Measurements from ENCODE around the gene OLFM4. TPM values are rescaled to one million over a fixed set of nuclear protein-coding genes. Genes with fewer than 3 reads are reported as not detected.

Gene OLFM4
- total RNA-seq, 2 experiments from 2014 or later, result not detected

- no peak for TF ChIP-seq CTCF (IDR thresholded peaks at IDR 0.05)
- ATAC-seq (ENCODE audit: poor library complexity) (no peak), DNase-seq (no peak)
- H3K4me3 Mint-ChIP-seq, result no peak overlapping the region
- POLR2A ChIA-PET, result no interaction called here
- no peaks in the 10 kb centered on the region for H3K4me1 Mint-ChIP-seq (ENCODE audit: low read depth)
- H3K9me3 Mint-ChIP-seq, result no peaks in the 10 kb centered on the region
- intact Hi-C loops (cut with DNase I, micrococcal nuclease), result no loop called here
- H3K27me3 ChIP-seq (ENCODE audit: control insufficient read depth in 1 of 2, insufficient read depth in 2 of 2, low read length in 2 of 2), result no peaks in the 10 kb centered on the region
- H3K4me3 ChIP-seq (ENCODE audit: low read length), result no peak overlapping the region
- H3K4me1 ChIP-seq (ENCODE audit: insufficient read depth, low read length), result no peaks in the 10 kb centered on the region
- CTCF ChIA-PET, result no interaction called here
- H3K36me3 Mint-ChIP-seq (ENCODE audit: low read depth), result no peaks in the 10 kb centered on the region
- peaks cover 25% of the 10 kb centered on the region for H3K27me3 Mint-ChIP-seq
- peaks cover 0 to 4% of the 10 kb centered on the region in 2 experiments for H3K9me3 ChIP-seq (ENCODE audit: control insufficient read depth in 1 of 2, insufficient read depth in 1 of 2, low read length in 2 of 2)
- H3K36me3 ChIP-seq (ENCODE audit: insufficient read depth, low read length), result no peaks in the 10 kb centered on the region
- no peak overlapping the region for H3K27ac ChIP-seq (ENCODE audit: low read depth in 1 of 2, low read length in 2 of 2)
- H3K27ac Mint-ChIP-seq, result no peak overlapping the region
Observed at GRCh38 chr13:53001444-53002225, 27.0 kb upstream of the OLFM4 start.

DNA sequence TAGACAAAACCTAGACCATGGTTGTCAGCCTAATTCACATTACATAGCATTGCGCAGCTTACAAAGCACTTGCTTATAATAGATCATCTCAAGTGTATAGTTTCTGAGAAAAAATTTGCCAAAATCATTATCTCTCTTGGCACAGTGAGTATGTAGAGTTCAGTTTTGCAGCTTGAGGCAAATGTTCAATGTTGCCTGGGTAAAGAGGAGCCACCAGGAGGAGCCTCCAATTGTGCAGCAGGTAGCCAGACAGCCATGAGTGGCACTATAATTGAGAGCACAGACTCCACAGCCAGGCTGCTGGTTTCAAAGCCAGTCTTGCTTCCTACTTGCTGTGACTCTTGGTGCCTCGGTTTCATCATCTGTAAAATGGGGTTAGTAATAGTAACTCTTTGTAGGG is 24.0 kb upstream of the OLFM4 start:
- CTCF ChIA-PET, result interaction anchor here (1.3 kb wide), 1 partner anchor 28 kb away, joined by 3 read pairs; no protein-coding TSS in a partner anchor
- no peaks in the 10 kb centered on the region for H3K9me3 Mint-ChIP-seq
- DNase-seq (no peak), ATAC-seq (ENCODE audit: poor library complexity) (no peak)
- POLR2A ChIA-PET, result no interaction called here
- H3K4me1 ChIP-seq (ENCODE audit: insufficient read depth, low read length), result no peaks in the 10 kb centered on the region
- H3K27me3 ChIP-seq (ENCODE audit: control insufficient read depth in 1 of 2, insufficient read depth in 2 of 2, low read length in 2 of 2), result peaks cover 0 to 5% of the 10 kb centered on the region in 2 experiments
- no peaks in the 10 kb centered on the region for H3K36me3 ChIP-seq (ENCODE audit: insufficient read depth, low read length)
- H3K27ac ChIP-seq (ENCODE audit: low read depth in 1 of 2, low read length in 2 of 2), result no peak overlapping the region
- H3K4me3 ChIP-seq (ENCODE audit: low read length), result no peak overlapping the region
- no peak for TF ChIP-seq CTCF (IDR thresholded peaks at IDR 0.05)
- intact Hi-C loops (cut with DNase I, micrococcal nuclease), result no loop called here
- no peak overlapping the region for H3K27ac Mint-ChIP-seq
- peaks cover 0 to 4% of the 10 kb centered on the region in 2 experiments for H3K9me3 ChIP-seq (ENCODE audit: control insufficient read depth in 1 of 2, insufficient read depth in 1 of 2, low read length in 2 of 2)
- H3K36me3 Mint-ChIP-seq (ENCODE audit: low read depth), result no peaks in the 10 kb centered on the region
- H3K27me3 Mint-ChIP-seq, result peaks cover 14% of the 10 kb centered on the region
- no peaks in the 10 kb centered on the region for H3K4me1 Mint-ChIP-seq (ENCODE audit: low read depth)
- H3K4me3 Mint-ChIP-seq, result no peak overlapping the region

- TF ChIP-seq CTCF (IDR thresholded peaks at IDR 0.05), result no peak
- Mint-ChIP-seq H3K27me3 (peaks cover 13% of the 10 kb centered on the region), H3K4me3 (no peak overlapping the region), H3K36me3 (ENCODE audit: low read depth) (no peaks in the 10 kb centered on the region), H3K27ac (no peak overlapping the region), H3K4me1 (ENCODE audit: low read depth) (no peaks in the 10 kb centered on the region), H3K9me3 (no peaks in the 10 kb centered on the region)
- Histone ChIP-seq H3K4me3 (ENCODE audit: low read length) (no peak overlapping the region), H3K27me3 (ENCODE audit: control insufficient read depth in 1 of 2, insufficient read depth in 2 of 2, low read length in 2 of 2) (peaks cover 0 to 5% of the 10 kb centered on the region in 2 experiments), H3K36me3 (ENCODE audit: insufficient read depth, low read length) (no peaks in the 10 kb centered on the region), H3K4me1 (ENCODE audit: insufficient read depth, low read length) (no peaks in the 10 kb centered on the region), H3K9me3 (ENCODE audit: control insufficient read depth in 1 of 2, insufficient read depth in 1 of 2, low read length in 2 of 2) (peaks cover 0 to 2% of the 10 kb centered on the region in 2 experiments), H3K27ac (ENCODE audit: low read depth in 1 of 2, low read length in 2 of 2) (no peak overlapping the region)
- DNase-seq, result no peak
- ChIA-PET CTCF (no interaction called here), POLR2A (no interaction called here)
- ATAC-seq (ENCODE audit: poor library complexity), result no peak
- intact Hi-C loops (cut with DNase I, micrococcal nuclease), result no loop called here
Observed at GRCh38 chr13:53005626-53006025, 23.0 kb upstream of the OLFM4 start.

Data from CD4-positive, alpha-beta T cell (primary cell).